ENCODE results near the gene FBXO38. TPM values are rescaled to one million over a fixed set of nuclear protein-coding genes. Genes with fewer than 3 reads are reported as not detected.
A peak's percentile ranks its signal among the peaks of the same experiment; 100 is the strongest.
"Not testable (repeated sequence)": the region's sequence is repeated elsewhere in the genome, so short reads cannot be mapped to it uniquely, and the experiment has no call there.

FBXO38 gene
- total RNA-seq, 1 donor from 2014 or later, result 67.1 TPM

DNA sequence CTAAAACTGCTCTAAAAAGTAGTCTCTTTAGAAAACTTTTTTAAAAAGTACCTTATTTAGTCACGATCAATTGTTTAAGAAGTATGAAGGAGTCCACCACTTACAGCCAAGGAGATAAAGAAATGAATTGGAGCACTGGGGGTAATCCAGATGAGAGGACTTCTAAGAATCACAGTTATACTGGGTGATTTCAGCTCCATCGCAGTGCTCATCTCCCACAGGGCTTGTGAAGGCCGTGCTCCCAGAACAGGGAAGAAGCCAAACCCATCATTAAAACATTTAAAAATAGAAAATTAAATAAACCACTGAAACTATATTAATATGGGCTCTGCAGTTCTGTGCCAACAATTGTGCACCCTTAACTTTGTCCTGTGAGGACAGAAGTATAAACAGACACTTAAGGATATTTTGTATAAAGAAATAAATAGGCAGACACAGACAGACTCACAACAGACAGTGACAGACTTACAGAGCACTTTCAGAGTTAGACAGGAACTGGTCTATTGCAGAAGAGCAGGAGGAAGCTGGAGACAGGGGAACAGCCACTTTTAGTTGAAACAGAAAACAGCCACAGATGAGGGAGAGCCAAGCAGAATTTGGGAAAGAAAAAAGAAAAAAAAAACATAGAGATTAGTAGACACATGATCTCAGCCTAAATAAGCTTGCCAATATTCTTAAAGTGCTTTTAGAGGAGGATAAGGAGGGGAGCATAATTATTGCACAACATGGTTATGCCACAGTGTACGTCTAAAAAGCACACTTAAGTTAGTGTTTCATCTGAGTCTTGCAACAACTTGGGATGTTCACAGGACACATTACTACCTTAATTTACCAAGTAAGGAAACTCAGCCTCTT lies 81.8 kb downstream of the FBXO38 start:
- Histone ChIP-seq H3K27me3 (no peaks in the 10 kb centered on the region), H3K4me3 (no peak overlapping the region), H3K4me1 (peaks cover 12% of the 10 kb centered on the region), H3K9me3 (no peaks in the 10 kb centered on the region), H3K36me3 (no peaks in the 10 kb centered on the region), H3K27ac (no peak overlapping the region)
- ATAC-seq, result peak; percentile 82
- DNase-seq, result no peak
- intact Hi-C loops (cut with DNase I), result no loop called here
- TF ChIP-seq, protein P1, sequence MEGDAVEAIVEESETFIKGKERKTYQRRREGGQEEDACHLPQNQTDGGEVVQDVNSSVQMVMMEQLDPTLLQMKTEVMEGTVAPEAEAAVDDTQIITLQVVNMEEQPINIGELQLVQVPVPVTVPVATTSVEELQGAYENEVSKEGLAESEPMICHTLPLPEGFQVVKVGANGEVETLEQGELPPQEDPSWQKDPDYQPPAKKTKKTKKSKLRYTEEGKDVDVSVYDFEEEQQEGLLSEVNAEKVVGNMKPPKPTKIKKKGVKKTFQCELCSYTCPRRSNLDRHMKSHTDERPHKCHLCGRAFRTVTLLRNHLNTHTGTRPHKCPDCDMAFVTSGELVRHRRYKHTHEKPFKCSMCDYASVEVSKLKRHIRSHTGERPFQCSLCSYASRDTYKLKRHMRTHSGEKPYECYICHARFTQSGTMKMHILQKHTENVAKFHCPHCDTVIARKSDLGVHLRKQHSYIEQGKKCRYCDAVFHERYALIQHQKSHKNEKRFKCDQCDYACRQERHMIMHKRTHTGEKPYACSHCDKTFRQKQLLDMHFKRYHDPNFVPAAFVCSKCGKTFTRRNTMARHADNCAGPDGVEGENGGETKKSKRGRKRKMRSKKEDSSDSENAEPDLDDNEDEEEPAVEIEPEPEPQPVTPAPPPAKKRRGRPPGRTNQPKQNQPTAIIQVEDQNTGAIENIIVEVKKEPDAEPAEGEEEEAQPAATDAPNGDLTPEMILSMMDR (IDR thresholded peaks at IDR 0.05), result no peak

DNA sequence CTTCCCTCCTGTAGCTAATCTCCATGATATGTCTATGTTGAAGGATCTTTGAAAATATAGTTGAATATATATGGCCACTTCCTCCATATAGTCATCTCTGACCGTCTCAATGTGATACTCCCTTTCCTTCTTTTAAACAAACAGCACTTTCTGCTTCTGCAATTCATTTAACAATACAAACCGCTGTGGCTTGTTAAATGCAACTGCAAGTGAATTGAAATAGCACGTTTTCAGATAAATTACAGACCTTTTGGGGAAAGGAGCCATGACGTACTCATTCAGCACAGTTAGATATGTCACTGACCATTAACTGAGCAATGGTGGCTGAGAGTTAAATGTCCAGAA lies 82.5 kb downstream of the FBXO38 start:
- Histone ChIP-seq H3K9me3 (no peaks in the 10 kb centered on the region), H3K27ac (no peak overlapping the region), H3K27me3 (no peaks in the 10 kb centered on the region), H3K36me3 (no peaks in the 10 kb centered on the region), H3K4me1 (peaks cover 12% of the 10 kb centered on the region), H3K4me3 (no peak overlapping the region)
- no peak for DNase-seq
- ATAC-seq, result no peak
- intact Hi-C loops (cut with DNase I), result no loop called here
- TF ChIP-seq, protein P1 (IDR thresholded peaks at IDR 0.05), result no peak

DNA sequence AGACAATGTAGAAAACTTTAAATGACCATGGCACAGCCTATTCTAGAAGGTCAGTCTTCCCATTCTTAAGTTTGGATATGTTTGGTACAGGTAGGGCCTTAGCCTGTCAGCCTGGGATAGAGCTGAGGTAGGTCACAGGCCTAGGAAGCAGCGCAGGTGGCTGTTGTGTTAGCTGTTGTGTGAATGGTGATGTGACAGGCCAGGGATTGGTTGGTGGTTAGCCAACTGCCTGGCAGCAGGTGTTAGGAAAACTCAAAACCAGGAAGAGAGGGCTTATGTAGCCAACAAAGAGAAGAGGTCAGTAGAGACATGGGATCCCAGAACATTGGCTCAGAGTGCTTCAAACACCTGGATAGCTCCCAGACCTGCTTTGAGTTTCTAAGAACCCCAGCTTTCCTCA lies 84.2 kb downstream of the FBXO38 start:
- DNase-seq, result no peak
- intact Hi-C loops (cut with DNase I), result no loop called here
- TF ChIP-seq, protein P1 (IDR thresholded peaks at IDR 0.05), result no peak
- no peak for ATAC-seq
- Histone ChIP-seq H3K27me3 (no peaks in the 10 kb centered on the region), H3K4me3 (no peak overlapping the region), H3K9me3 (no peaks in the 10 kb centered on the region), H3K36me3 (no peaks in the 10 kb centered on the region), H3K4me1 (peaks cover 12% of the 10 kb centered on the region), H3K27ac (no peak overlapping the region)

DNA sequence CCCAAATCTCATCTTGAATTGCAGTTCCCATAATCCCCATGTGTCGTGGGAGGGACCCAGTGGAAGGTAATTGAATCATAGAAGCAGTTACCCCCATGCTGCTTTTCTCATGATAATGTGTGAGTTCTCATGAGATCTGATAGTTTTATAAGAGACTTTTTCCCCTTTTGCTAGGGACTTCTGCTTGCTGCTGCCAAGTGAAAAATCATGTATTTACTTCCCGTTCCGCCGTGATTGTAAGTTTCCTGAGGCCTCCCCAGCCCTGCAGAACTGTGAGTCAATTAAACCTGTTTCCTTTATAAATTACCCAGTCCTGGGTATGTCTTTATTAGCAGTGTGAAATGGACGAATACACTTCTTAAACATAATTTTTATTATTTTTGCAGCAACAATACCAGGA lies 85.0 kb downstream of the FBXO38 start:
- H3K9me3 ChIP-seq; H3K36me3 ChIP-seq; H3K4me3 ChIP-seq; DNase-seq; H3K27ac ChIP-seq; H3K27me3 ChIP-seq; intact Hi-C loops (cut with DNase I); ATAC-seq: not testable (repeated sequence)
- peaks cover 12% of the 10 kb centered on the region for H3K4me1 ChIP-seq

DNA sequence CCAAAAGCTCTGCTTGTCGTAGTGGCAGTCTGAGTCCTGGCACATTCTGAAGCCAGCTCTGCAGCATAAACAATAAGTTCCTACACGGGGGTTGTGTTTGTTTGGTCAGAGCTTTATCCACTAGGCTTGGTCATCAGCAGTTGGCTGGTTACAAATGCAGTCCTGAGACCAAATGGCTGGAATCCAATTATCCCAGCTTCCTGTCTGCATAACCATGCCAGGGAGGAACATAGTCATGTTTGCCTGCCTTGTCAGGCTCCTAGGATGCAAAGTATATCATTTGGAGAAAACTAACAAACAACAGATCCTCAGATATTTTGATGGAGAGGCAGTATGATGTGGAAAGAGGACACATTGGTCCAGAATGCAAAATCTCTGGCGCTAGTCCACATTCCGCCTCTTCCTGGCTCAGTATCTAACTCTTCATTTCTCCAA lies 85.8 kb downstream of the FBXO38 start:
- H3K4me1 ChIP-seq, result peaks cover 12% of the 10 kb centered on the region
- TF ChIP-seq, protein P1 (IDR thresholded peaks at IDR 0.05), result no peak
- H3K27me3 ChIP-seq, result no peaks in the 10 kb centered on the region
- H3K27ac ChIP-seq, result peak overlapping the region; percentile 19
- no peaks in the 10 kb centered on the region for H3K9me3 ChIP-seq
- H3K4me3 ChIP-seq, result no peak overlapping the region
- no peak for DNase-seq
- ATAC-seq, result peak; percentile 60
- intact Hi-C loops (cut with DNase I), result no loop called here
- no peaks in the 10 kb centered on the region for H3K36me3 ChIP-seq

DNA sequence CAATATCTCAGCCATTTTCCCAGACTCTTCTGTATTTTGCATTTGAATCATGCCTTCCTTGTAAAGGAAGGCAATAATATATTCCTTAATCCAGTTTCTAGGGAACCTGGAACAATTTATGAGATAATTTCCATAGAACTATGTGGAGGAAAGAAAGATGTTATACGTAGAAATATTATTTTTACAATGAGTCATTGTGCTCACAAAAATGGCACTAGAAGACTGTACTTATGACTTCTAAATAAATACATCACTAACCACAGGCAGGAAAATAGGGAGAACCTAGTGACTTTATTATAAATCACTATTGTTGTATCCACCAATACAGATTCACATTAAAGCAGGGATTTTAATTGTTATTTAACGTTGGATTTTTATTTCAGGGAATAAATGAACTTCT lies 87.6 kb downstream of the FBXO38 start:
- TF ChIP-seq, protein P1 (IDR thresholded peaks at IDR 0.05), result no peak
- H3K4me3 ChIP-seq, result no peak overlapping the region
- intact Hi-C loops (cut with DNase I), result no loop called here
- DNase-seq (no peak), ATAC-seq (no peak)
- no peaks in the 10 kb centered on the region for H3K36me3 ChIP-seq
- H3K9me3 ChIP-seq, result no peaks in the 10 kb centered on the region
- no peaks in the 10 kb centered on the region for H3K27me3 ChIP-seq
- no peak overlapping the region for H3K27ac ChIP-seq
- peaks cover 12% of the 10 kb centered on the region for H3K4me1 ChIP-seq
